ENCODE data around the gene TMEM266. TPM values are rescaled to one million over a fixed set of nuclear protein-coding genes. Genes with fewer than 3 reads are reported as not detected.

TMEM266 gene
- total and polyA plus RNA-seq, 10 donors = 0.61 to 1.8 (median 1.4) TPM

DNA sequence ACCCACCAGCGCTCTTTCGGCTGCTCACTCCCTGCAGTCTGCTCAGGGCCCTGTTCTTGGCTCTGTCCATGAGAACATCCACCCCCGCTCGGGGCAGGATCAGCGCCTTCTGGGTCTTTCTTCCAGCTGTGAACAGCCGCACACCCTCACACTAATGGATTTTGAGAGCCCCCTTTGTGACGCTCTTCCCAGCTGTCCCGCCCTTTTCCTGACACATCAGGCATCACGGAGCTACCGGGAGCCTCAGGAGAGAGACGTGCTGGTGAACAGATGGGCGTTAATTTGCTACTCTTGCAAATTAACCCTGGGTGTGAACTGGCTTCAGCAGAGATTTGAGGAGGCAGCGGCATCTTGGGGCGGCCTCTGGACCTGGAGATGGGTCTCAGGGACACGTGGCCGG lies 113.0 kb downstream of the TMEM266 start:
- Histone ChIP-seq H3K27ac (peak overlapping the region in 2 of 8 donors; percentile 24 to 70), H3K4me3 (no peak overlapping the region), H3K27me3 (replicated peaks in 1 of 7) (peaks cover 0 to 15% (median 0%) of the 10 kb centered on the region in 7 donors), H3K36me3 (no peaks in the 10 kb centered on the region), H3K9me3 (no peaks in the 10 kb centered on the region), H3K4me1 (peaks cover 0 to 20% (median 10%) of the 10 kb centered on the region in 6 donors)
- peak in 2 of 3 donors; percentile 22 to 60 for TF ChIP-seq POLR2AphosphoS5 (IDR thresholded peaks at IDR 0.05)
- TF ChIP-seq, protein P1, sequence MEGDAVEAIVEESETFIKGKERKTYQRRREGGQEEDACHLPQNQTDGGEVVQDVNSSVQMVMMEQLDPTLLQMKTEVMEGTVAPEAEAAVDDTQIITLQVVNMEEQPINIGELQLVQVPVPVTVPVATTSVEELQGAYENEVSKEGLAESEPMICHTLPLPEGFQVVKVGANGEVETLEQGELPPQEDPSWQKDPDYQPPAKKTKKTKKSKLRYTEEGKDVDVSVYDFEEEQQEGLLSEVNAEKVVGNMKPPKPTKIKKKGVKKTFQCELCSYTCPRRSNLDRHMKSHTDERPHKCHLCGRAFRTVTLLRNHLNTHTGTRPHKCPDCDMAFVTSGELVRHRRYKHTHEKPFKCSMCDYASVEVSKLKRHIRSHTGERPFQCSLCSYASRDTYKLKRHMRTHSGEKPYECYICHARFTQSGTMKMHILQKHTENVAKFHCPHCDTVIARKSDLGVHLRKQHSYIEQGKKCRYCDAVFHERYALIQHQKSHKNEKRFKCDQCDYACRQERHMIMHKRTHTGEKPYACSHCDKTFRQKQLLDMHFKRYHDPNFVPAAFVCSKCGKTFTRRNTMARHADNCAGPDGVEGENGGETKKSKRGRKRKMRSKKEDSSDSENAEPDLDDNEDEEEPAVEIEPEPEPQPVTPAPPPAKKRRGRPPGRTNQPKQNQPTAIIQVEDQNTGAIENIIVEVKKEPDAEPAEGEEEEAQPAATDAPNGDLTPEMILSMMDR (IDR thresholded peaks at IDR 0.05 in 8 of 11, conservative IDR thresholded peaks at IDR 0.05 in 3 of 11) = no peak
- intact Hi-C loops (cut with DNase I; ENCODE audit: low total_unique reads) = no loop called here
- WGBS, 5 donors = 56 to 72% (median 67%) methylated on average over 16 of the region's 16 CpGs
- no peak for DNase-seq

DNA sequence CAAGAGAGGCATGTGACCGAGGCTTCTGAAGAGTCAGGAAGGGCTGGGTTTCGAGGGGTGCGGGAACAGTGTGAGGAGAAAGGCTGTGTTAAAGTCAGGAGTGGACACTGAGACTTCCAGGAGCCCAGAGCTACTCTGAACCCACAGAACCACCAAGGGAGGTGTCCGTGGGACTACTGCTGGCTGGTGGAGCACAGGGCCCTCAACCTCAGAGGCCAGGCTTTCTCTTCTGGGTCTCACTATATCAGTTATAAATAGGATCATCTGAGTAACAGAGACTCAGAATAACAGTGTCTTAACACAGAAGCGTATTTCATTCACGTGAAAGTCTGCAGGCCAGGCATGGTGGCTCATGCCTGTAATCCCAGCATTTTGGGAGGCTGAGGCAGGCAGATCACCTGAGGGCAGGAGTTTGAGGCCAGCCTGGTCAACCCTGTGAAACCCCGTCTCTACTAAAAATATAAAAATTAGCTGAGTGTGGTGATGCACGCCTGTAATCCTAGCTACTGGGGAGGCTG lies 113.6 kb downstream of the TMEM266 start:
- no peak overlapping the region for H3K4me3 ChIP-seq
- H3K36me3 ChIP-seq = no peaks in the 10 kb centered on the region
- 70 to 82% (median 77%) methylated on average over 8 of the region's 8 CpGs for WGBS, 5 donors
- no peaks in the 10 kb centered on the region for H3K9me3 ChIP-seq
- peaks cover 0 to 20% (median 10%) of the 10 kb centered on the region in 6 donors for H3K4me1 ChIP-seq
- H3K27ac ChIP-seq = peak overlapping the region in 2 of 8 donors; percentile 24 to 70
- H3K27me3 ChIP-seq (replicated peaks in 1 of 7) = peaks cover 0 to 21% (median 0%) of the 10 kb centered on the region in 7 donors
- no peak for DNase-seq
- no peak for TF ChIP-seq POLR2AphosphoS5 (IDR thresholded peaks at IDR 0.05)
- no peak for TF ChIP-seq POLR2A (IDR thresholded peaks at IDR 0.05)
- TF ChIP-seq, protein P1 (IDR thresholded peaks at IDR 0.05 in 8 of 11, conservative IDR thresholded peaks at IDR 0.05 in 3 of 11) = no peak
- intact Hi-C loops (cut with DNase I; ENCODE audit: low total_unique reads) = no loop called here

DNA sequence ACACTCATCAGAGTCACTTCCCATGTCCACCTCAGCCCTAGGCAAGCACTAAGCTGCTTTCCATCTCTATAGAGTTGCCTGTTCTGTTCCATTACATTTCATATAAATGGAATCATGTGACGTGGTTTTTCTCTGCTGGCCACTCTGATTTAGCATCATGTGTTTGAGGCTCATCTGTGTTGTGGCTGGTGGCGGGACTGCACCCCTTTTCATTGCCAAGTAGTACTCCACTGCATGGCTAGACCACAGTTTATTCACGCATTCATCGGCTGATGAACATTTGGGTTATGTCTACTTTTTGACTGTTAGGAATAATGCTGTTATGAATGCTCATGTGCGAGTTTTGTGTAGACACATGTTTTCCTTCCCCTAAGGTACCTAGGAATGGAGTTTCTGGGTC lies 114.9 kb downstream of the TMEM266 start:
- 86 to 97% (median 93%) methylated on average over 5 of the region's 5 CpGs for WGBS, 5 donors
- H3K4me1 ChIP-seq = peaks cover 0 to 15% (median 8%) of the 10 kb centered on the region in 6 donors
- no peaks in the 10 kb centered on the region for H3K9me3 ChIP-seq
- no peak for TF ChIP-seq POLR2AphosphoS5 (IDR thresholded peaks at IDR 0.05)
- no peak for TF ChIP-seq POLR2A (IDR thresholded peaks at IDR 0.05)
- TF ChIP-seq, protein P1 (IDR thresholded peaks at IDR 0.05 in 8 of 11, conservative IDR thresholded peaks at IDR 0.05 in 3 of 11) = no peak
- H3K36me3 ChIP-seq = no peaks in the 10 kb centered on the region
- H3K27ac ChIP-seq = no peak overlapping the region
- no peak overlapping the region for H3K4me3 ChIP-seq
- peaks cover 0 to 30% (median 0%) of the 10 kb centered on the region in 7 donors for H3K27me3 ChIP-seq (replicated peaks in 1 of 7)
- intact Hi-C loops (cut with DNase I; ENCODE audit: low total_unique reads) = no loop called here
- no peak for DNase-seq

DNA sequence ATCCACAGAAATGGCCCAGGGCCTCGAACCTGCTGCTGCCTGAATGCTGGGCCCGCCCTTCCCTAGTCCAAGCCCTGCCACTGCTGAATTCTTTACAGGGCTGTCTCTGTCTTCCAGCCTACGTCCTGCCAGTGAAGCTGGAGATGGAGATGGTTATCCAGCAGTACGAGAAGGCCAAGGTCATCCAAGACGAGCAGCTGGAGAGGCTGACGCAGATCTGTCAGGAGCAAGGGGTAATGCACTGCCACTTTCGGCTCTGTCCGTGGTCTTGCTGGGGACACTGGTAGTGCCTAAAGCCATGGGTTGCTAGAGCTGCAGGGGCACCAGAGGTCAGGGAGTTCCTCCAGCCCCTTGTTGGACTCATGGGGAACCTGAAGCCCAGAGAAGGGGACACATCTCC lies 115.7 kb downstream of the TMEM266 start:
- Histone ChIP-seq H3K36me3 (no peaks in the 10 kb centered on the region), H3K9me3 (no peaks in the 10 kb centered on the region), H3K27ac (no peak overlapping the region), H3K27me3 (replicated peaks in 1 of 7) (peaks cover 0 to 30% (median 0%) of the 10 kb centered on the region in 7 donors), H3K4me1 (peaks cover 0 to 7% (median 3%) of the 10 kb centered on the region in 6 donors), H3K4me3 (no peak overlapping the region)
- TF ChIP-seq, protein P1 (IDR thresholded peaks at IDR 0.05 in 8 of 11, conservative IDR thresholded peaks at IDR 0.05 in 3 of 11) = no peak
- no peak for DNase-seq
- intact Hi-C loops (cut with DNase I; ENCODE audit: low total_unique reads) = no loop called here
- WGBS, 5 donors = 84 to 94% (median 88%) methylated on average over 7 to 8 of the region's 8 CpGs

All from spleen (tissue), 11 donors.